OCI-LY1 (cell line): ENCODE data around the gene AP2A2.

Experiments
- EZH2 ChIP-seq: fragments of 200-600 bp; sonication (generic), shearing (Covaris generic); IDR thresholded peaks from 2 replicates; pipeline ENCODE4 v1.8.0; 2017; ENCODE audit warnings: borderline replicate concordance, mixed run types, mild to moderate bottlenecking, antibody characterized with exemption, low read length, moderate library complexity, mixed read lengths
- TF ChIP-seq, protein P1 (sequence below): fragments of 200-600 bp; sonication (generic), shearing (Covaris generic); IDR thresholded peaks from 2 replicates; pipeline ENCODE4 v1.5.1; 2017; ENCODE audit warnings: mild to moderate bottlenecking, antibody characterized with exemption, low read length, moderate library complexity, mixed read lengths

DNA sequence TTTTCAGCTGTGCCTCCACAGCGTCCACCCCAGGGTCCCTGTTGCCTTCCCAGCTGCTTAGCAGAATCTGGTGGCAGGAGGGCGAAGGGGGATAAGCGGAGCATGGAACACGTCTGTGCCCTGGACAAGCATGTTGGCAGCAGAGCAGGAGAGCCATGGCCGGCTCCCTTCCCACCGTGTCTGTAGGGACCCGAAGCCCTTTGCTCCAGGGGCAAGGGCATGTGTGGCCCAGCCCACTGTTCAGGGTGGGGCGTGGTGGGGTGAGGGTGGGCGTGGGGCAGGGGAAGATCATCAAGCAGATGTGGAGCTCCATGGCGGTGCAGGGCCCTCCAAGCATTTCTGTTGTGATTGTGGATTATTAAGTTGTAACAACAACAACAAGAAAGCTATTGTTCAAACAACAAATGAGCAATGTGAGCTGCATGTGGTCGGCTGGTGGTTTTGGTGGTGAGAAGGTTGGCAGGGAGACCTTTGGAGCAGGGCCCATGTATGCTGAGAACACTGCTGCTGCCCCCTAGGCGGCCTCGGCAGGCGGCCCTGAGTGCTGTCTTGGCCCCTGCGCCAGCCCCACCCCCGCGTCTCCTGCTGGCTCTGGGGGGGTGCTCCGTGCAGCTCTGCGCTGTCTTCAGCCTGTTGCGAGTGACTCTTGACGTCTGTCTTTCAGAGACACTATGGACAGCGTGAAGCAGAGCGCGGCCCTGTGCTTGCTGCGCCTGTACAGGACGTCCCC lies 50.9 kb downstream of the AP2A2 start:
- TF ChIP-seq, protein P1, sequence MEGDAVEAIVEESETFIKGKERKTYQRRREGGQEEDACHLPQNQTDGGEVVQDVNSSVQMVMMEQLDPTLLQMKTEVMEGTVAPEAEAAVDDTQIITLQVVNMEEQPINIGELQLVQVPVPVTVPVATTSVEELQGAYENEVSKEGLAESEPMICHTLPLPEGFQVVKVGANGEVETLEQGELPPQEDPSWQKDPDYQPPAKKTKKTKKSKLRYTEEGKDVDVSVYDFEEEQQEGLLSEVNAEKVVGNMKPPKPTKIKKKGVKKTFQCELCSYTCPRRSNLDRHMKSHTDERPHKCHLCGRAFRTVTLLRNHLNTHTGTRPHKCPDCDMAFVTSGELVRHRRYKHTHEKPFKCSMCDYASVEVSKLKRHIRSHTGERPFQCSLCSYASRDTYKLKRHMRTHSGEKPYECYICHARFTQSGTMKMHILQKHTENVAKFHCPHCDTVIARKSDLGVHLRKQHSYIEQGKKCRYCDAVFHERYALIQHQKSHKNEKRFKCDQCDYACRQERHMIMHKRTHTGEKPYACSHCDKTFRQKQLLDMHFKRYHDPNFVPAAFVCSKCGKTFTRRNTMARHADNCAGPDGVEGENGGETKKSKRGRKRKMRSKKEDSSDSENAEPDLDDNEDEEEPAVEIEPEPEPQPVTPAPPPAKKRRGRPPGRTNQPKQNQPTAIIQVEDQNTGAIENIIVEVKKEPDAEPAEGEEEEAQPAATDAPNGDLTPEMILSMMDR = no peak
- no peak for TF ChIP-seq EZH2
